ENCODE measurements around the gene PDLIM3.

DNA sequence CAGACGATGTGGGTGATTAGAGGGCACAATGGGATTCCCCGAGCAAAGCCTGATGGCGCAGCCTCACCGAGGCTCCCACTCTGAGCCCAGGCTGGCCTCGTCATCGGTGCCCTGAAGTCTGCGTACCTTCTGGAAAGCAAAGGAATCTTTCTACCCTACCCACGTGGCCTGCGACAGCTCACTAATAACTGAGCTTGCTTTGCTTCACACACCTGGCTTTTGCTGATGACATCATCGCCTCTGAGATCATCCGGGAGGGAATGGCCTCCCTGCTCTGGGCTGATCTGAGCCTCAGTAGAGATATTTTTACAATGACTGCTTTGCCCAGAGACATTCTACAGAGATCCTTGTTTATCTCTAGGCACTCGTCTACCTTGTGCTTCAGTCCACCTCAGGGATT, 45.4 kb upstream of the PDLIM3 start:
- TF ChIP-seq, protein P1, sequence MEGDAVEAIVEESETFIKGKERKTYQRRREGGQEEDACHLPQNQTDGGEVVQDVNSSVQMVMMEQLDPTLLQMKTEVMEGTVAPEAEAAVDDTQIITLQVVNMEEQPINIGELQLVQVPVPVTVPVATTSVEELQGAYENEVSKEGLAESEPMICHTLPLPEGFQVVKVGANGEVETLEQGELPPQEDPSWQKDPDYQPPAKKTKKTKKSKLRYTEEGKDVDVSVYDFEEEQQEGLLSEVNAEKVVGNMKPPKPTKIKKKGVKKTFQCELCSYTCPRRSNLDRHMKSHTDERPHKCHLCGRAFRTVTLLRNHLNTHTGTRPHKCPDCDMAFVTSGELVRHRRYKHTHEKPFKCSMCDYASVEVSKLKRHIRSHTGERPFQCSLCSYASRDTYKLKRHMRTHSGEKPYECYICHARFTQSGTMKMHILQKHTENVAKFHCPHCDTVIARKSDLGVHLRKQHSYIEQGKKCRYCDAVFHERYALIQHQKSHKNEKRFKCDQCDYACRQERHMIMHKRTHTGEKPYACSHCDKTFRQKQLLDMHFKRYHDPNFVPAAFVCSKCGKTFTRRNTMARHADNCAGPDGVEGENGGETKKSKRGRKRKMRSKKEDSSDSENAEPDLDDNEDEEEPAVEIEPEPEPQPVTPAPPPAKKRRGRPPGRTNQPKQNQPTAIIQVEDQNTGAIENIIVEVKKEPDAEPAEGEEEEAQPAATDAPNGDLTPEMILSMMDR (tag by site-specific recombination; IDR thresholded peaks at IDR 0.05), result no peak
- TF ChIP-seq, protein P2, sequence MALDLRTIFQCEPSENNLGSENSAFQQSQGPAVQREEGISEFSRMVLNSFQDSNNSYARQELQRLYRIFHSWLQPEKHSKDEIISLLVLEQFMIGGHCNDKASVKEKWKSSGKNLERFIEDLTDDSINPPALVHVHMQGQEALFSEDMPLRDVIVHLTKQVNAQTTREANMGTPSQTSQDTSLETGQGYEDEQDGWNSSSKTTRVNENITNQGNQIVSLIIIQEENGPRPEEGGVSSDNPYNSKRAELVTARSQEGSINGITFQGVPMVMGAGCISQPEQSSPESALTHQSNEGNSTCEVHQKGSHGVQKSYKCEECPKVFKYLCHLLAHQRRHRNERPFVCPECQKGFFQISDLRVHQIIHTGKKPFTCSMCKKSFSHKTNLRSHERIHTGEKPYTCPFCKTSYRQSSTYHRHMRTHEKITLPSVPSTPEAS (tag by site-specific recombination; IDR thresholded peaks at IDR 0.05), result no peak
- TF ChIP-seq HOXA7 (CRISPR knock-in tag; IDR thresholded peaks at IDR 0.05; ENCODE audit: borderline replicate concordance) (no peak), ZNF76 (tag by site-specific recombination; IDR thresholded peaks at IDR 0.05; ENCODE audit: borderline replicate concordance, low read depth) (no peak)
- TF ChIP-seq, protein P3, sequence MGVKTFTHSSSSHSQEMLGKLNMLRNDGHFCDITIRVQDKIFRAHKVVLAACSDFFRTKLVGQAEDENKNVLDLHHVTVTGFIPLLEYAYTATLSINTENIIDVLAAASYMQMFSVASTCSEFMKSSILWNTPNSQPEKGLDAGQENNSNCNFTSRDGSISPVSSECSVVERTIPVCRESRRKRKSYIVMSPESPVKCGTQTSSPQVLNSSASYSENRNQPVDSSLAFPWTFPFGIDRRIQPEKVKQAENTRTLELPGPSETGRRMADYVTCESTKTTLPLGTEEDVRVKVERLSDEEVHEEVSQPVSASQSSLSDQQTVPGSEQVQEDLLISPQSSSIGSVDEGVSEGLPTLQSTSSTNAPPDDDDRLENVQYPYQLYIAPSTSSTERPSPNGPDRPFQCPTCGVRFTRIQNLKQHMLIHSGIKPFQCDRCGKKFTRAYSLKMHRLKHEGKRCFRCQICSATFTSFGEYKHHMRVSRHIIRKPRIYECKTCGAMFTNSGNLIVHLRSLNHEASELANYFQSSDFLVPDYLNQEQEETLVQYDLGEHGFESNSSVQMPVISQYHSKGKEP (tag by site-specific recombination; IDR thresholded peaks at IDR 0.05), result no peak

Measured in HEK293 (cell line).